Stimulated activated naive CD8-positive, alpha-beta T cell treated with anti-CD3 and anti-CD28 coated beads, Interleukin-15, Interleukin-2, amounts not matched to agents 100 ng/mL and 50 ng/mL, for 24 hours (primary cell): ENCODE measurements around the gene NEK2.
"Not testable (repeated sequence)": the region's sequence is repeated elsewhere in the genome, so short reads cannot be mapped to it uniquely, and the experiment has no call there.

Experiments
- H3K27ac Mint-ChIP-seq: one replicate; pipeline ENCODE4 v1.8.0; 2021; ENCODE audit warnings: mild to moderate bottlenecking, mixed read lengths
- H3K27me3 Mint-ChIP-seq: one replicate; pipeline ENCODE4 v1.8.0; 2021; ENCODE audit warnings: mixed read lengths
- H3K36me3 Mint-ChIP-seq: one replicate; pipeline ENCODE4 v1.8.0; 2021; ENCODE audit warnings: low read depth, mixed read lengths
- H3K4me1 Mint-ChIP-seq: one replicate; pipeline ENCODE4 v1.8.0; 2021; ENCODE audit warnings: low read depth, mixed read lengths
- H3K4me3 Mint-ChIP-seq: one replicate; pipeline ENCODE4 v1.8.0; 2021; ENCODE audit warnings: mild to moderate bottlenecking, mixed read lengths
- H3K9me3 Mint-ChIP-seq: one replicate; pipeline ENCODE4 v1.8.0; 2021; ENCODE audit warnings: mixed read lengths

The NEK2 gene

DNA sequence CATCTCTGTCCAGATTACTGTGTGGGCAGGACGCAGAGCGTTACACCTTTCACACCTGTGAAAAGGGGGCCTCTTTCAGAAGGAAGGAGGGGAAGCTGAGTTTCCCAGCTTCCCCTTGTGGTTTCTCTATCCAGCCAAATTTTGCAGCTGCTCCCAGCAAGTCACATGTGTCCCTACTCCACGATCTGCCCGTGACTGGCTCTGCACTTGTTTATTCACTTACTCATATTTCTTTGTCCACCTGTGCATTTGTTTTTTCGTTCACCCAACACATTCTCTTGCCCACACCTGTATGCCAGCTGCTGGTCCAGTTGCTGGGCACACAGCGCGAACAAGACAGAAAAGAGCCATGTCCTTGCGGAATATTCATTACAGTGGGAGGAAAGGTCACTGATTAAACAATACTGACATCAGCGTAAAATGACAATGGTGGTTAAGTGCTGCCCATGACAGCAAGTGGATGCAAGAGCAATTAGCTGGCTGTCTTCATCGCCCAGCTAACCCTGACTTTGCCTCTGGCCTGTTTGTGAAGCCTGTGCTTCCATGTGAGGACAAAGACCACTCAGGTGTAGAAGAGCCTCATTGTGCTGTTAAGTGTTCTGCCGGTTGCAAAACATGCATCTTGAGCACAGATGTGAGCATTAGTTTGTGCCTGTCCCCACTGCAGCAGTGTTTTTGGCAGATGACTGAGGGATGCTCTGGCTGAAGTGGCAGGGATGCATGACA, 28.6 kb upstream of the NEK2 start:
- Mint-ChIP-seq H3K4me1 (peaks cover 5% of the 10 kb centered on the region), H3K4me3 (no peak overlapping the region), H3K27me3 (no peaks in the 10 kb centered on the region), H3K27ac (no peak overlapping the region), H3K9me3 (no peaks in the 10 kb centered on the region), H3K36me3 (no peaks in the 10 kb centered on the region)

DNA sequence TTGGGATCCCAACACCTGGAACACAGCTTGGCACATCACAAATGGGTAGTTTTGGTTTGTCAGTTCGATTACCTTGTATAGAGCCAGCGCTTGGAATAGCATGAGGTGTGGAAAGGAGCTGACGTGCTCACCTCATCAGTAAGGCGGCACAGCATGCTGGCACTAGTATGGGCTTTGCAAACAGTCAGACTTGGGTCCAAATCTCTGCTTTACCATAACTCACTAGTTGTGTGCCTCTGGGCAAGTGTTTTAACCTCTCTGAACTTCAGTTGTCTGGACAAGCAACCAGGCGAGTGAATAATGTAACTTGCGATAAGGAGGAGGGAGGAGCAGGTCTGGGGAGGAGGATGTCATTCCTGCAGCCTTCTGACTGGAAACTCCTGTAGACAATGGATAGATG, 26.3 kb upstream of the NEK2 start:
- Mint-ChIP-seq H3K27me3 (no peaks in the 10 kb centered on the region), H3K27ac (no peak overlapping the region), H3K4me3 (no peak overlapping the region), H3K4me1 (peaks cover 20% of the 10 kb centered on the region), H3K9me3 (no peaks in the 10 kb centered on the region), H3K36me3 (no peaks in the 10 kb centered on the region)

DNA sequence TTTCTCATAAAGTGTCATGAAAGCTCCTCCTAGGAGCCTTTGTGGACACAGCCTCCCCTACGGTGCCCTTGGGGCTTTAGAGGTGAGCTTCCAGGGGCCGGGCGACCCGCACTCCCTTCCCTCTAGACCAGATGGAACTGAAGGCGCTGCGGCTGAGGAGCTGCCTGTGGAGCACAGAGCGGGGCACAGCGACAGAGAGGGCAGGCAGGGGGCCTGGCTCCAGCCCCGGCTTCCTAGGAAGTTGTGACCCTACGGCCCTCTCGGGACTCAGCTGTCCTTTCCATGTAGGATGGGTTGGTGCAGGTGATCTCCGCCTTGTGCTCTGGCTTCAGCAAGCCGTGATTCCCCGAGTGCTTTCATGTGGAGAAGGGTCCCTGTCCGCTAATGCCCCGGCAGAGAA, 23.6 kb upstream of the NEK2 start:
- Mint-ChIP-seq H3K27ac (no peak overlapping the region), H3K4me1 (peaks cover 34% of the 10 kb centered on the region), H3K4me3 (no peak overlapping the region), H3K9me3 (no peaks in the 10 kb centered on the region), H3K36me3 (no peaks in the 10 kb centered on the region), H3K27me3 (no peaks in the 10 kb centered on the region)

DNA sequence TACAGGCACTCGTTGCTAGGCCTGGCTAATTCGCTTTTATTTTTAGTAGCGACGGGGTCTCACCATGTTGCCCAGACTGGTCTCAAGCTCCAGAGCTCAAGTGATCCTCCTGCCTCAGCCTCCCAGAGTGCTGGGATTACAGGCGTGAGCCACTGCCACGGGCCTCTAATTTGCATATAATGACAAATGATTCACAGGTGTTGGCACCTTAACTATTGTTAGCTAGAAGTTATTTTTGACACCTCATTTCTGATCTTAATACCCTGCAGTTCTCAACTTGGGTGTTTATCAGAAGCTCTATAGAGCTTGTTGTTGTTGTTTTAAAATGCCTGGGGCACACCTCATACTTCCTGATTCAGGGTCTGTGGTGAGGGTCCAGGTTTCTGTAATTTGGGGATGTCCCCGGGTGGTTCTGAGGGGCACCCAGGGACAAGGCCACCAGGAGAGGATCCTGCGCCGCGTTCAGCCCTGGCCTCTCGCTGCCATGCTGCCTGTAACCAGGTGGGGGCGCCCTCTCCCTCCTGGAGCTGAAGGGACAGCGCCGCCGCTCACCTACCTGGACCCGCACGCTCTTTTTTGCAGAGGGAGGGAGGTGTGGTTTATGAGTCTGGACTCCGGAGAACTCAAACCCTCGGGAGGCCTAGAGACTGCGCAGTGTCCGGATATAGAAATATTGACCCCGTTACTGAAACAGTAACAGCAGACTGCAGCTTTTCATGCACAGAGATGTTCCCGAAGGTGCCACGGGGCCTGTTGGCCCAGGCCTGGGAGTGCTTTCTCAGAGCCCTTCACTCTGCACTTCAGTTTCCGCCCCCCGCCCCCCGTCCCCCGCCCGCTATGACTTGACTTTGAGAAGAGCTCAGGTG, 23.0 kb upstream of the NEK2 start:
- H3K4me1 Mint-ChIP-seq, result peaks cover 40% of the 10 kb centered on the region

DNA sequence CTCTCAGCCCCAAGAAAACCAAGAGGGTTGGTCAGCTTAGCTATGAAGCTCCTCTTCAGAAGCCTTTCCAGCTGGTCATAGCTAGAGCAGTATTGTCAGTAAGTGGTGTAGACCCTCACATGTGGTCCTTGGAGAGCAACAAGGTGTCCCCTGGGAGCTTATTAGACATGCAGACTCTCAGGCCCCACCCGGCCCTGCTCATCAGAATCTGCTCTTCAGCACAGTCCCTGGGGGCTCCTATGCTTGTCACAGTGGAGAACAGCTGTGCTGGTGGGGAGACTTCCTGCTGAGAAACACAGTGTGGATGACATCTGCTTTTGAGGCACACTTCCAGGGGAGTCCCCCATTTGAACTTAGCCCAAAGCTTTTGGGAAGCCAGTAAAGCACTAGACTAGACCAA, 21.9 kb upstream of the NEK2 start:
- Mint-ChIP-seq H3K27me3 (no peaks in the 10 kb centered on the region), H3K4me3 (no peak overlapping the region), H3K4me1 (peaks cover 40% of the 10 kb centered on the region), H3K9me3 (no peaks in the 10 kb centered on the region), H3K27ac (no peak overlapping the region), H3K36me3 (no peaks in the 10 kb centered on the region)

More for the DNA sequence above, 23.0 kb upstream of the NEK2 start:
- Mint-ChIP-seq H3K27ac (no peak overlapping the region), H3K9me3 (no peaks in the 10 kb centered on the region), H3K36me3 (no peaks in the 10 kb centered on the region), H3K27me3 (no peaks in the 10 kb centered on the region), H3K4me3 (no peak overlapping the region)

DNA sequence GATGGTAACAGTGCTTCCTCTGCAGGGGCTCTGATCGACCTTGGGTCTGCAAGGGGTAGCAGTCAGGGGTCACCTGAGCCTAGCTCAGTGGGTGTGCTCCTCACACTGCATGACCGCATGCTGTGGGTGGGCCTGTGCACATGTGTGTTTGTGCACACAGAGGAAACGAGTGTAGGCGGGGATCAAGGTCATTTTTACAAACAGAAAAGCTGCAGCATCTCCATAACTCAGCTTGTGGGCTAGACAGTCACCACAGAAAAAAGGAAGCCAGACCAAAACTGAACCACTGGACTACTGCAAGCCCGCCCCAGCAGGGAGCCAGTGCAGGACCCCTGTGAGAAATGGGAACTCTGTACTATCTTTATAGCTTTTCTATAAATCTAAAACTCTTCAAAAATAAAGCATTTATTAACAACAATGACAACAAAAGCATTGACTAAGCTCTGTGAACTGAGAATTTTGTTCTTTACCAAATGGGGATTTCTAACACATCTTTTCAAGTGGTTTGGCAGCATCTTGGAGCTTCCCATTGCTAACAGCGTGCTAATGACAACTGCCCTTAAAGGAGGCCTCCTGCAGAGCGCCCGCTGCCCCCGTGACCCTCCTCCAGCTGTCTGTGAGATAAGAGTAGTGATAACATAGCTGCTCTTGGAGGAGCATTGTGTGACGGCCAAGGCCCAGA, 19.9 kb upstream of the NEK2 start:
- Mint-ChIP-seq H3K27ac (no peak overlapping the region), H3K9me3 (no peaks in the 10 kb centered on the region), H3K36me3 (no peaks in the 10 kb centered on the region), H3K27me3 (no peaks in the 10 kb centered on the region), H3K4me1 (peaks cover 40% of the 10 kb centered on the region), H3K4me3 (no peak overlapping the region)

- not testable (repeated sequence) for H3K27ac Mint-ChIP-seq, H3K36me3 Mint-ChIP-seq, H3K9me3 Mint-ChIP-seq, H3K4me3 Mint-ChIP-seq, H3K27me3 Mint-ChIP-seq
- H3K4me1 Mint-ChIP-seq, result peaks cover 34% of the 10 kb centered on the region
These were observed 18.5 kb upstream of the NEK2 start for GRCh38 chr1:211693911-211694310.

DNA sequence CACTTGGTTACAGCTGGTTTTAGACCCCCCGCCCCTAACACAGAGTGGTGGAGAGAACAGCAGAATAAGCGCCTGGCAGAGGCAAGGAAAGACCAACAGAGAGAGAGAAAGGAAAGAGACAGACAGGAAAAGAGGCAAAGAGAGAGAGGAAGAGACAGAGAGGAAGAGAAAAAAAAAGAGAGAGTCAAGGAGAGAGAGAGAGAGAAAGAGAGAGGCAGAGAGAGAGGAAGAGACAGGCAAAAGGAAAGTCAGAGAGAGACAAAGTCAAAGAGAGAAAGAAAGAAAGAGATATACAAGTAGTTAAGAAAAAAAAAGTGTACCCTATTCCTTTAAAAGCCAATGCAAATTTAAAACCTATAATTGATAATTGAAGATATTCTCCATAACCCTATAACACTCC, 13.0 kb upstream of the NEK2 start:
- no peak overlapping the region for H3K4me3 Mint-ChIP-seq
- H3K27me3 Mint-ChIP-seq, result no peaks in the 10 kb centered on the region
- peaks cover 10% of the 10 kb centered on the region for H3K4me1 Mint-ChIP-seq
- H3K27ac Mint-ChIP-seq, result no peak overlapping the region
- H3K9me3 Mint-ChIP-seq, result no peaks in the 10 kb centered on the region
- H3K36me3 Mint-ChIP-seq, result no peaks in the 10 kb centered on the region

- peak overlapping the region; percentile 35 for H3K4me3 Mint-ChIP-seq
- H3K36me3 Mint-ChIP-seq, result no peaks in the 10 kb centered on the region
- H3K27me3 Mint-ChIP-seq, result no peaks in the 10 kb centered on the region
- H3K27ac Mint-ChIP-seq, result peak overlapping the region; percentile 42
- no peaks in the 10 kb centered on the region for H3K9me3 Mint-ChIP-seq
- H3K4me1 Mint-ChIP-seq, result peaks cover 10% of the 10 kb centered on the region
These were observed 12.2 kb upstream of the NEK2 start for GRCh38 chr1:211687462-211688215.

- no peak overlapping the region for H3K4me3 Mint-ChIP-seq
- H3K9me3 Mint-ChIP-seq, result no peaks in the 10 kb centered on the region
- H3K4me1 Mint-ChIP-seq, result peaks cover 19% of the 10 kb centered on the region
- no peaks in the 10 kb centered on the region for H3K36me3 Mint-ChIP-seq
- no peaks in the 10 kb centered on the region for H3K27me3 Mint-ChIP-seq
- H3K27ac Mint-ChIP-seq, result no peak overlapping the region
These were observed 10.4 kb upstream of the NEK2 start for GRCh38 chr1:211685823-211686222.

GRCh38 chr1:211684791-211685190, 9.4 kb upstream of the NEK2 start:
- Mint-ChIP-seq H3K27me3 (no peaks in the 10 kb centered on the region), H3K27ac (no peak overlapping the region), H3K4me1 (peaks cover 23% of the 10 kb centered on the region), H3K4me3 (no peak overlapping the region), H3K36me3 (no peaks in the 10 kb centered on the region), H3K9me3 (no peaks in the 10 kb centered on the region)

DNA sequence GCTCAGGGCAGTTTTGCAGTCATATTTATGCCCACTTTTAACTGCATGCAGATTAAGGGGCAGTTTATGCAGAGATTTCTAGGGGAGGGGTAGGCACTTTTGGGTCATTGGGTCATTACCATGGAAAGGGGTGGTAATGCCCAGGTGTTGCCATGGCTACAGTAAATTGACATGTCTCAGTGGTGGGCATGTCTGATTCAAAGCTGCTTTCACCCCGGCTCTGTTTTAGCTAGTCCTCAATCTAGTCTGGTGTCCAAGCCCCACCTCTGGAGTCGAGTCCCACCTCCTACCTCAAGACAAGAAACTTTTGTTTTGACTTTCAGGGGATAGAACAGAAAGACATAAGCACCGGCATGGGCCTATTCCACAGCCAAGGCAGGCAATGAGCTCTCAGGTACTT, 8.9 kb upstream of the NEK2 start:
- Mint-ChIP-seq H3K4me3 (no peak overlapping the region), H3K27me3 (no peaks in the 10 kb centered on the region), H3K4me1 (peaks cover 23% of the 10 kb centered on the region), H3K27ac (no peak overlapping the region), H3K9me3 (no peaks in the 10 kb centered on the region), H3K36me3 (no peaks in the 10 kb centered on the region)

DNA sequence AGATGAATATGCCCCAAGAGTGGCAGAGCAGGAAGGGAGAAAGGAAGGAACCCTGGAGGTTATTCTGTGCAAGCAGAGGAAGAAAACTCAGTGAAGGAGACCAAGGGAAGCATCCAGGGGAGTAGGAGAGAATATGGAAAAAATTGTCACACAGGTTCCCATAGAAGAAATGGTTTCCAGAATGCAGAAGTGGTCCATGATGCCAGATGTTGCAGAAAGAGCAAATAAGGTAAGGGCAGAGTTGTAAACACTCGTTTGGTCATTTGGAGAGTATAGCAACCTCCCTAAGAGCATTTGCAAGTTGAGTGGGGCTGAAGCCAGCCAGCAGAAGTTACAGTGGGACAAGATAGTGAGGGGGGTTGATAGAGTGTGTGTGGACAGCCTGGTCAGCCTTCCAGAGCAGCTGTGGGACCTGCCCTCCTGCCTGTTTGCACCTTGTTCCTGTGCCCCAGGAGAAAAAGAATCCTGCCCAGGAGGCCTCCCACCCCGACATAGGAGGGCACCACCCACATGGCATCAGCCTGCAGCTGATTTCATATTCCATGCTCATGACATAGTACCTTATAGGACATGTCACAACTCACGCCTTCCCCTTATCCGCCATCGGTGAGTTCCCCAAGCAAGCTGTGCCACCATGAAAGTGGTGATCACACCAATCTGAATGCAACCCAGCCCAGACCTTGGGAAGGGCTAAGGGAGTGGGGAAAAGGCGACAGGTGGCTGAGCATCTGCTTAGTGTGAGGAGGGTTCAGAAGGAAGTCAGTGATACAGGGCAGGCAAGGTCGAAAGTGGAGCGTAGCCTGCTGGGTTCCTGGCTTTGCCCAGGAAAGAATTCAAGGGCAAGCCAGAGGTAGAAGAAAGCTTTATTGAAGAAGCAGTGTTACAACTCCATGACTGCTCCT, 8.2 kb upstream of the NEK2 start:
- Mint-ChIP-seq H3K27me3 (no peaks in the 10 kb centered on the region), H3K4me3 (no peak overlapping the region), H3K36me3 (no peaks in the 10 kb centered on the region), H3K4me1 (peaks cover 23% of the 10 kb centered on the region), H3K9me3 (no peaks in the 10 kb centered on the region), H3K27ac (no peak overlapping the region)

- H3K27ac Mint-ChIP-seq, H3K36me3 Mint-ChIP-seq, H3K4me3 Mint-ChIP-seq, H3K9me3 Mint-ChIP-seq, H3K27me3 Mint-ChIP-seq: not testable (repeated sequence)
- H3K4me1 Mint-ChIP-seq, result peaks cover 14% of the 10 kb centered on the region
These were observed 6.8 kb upstream of the NEK2 start for GRCh38 chr1:211682186-211682585.
